ENCODE measurements around the gene NCCRP1. TPM values are rescaled to one million over a fixed set of nuclear protein-coding genes. Genes with fewer than 3 reads are reported as not detected.

Gene NCCRP1
- total RNA-seq, 2 experiments from 2014 or later, result not detected

GRCh38 chr19:39174142-39174541 lies 22.6 kb upstream of the NCCRP1 start:
- Histone ChIP-seq H3K79me2 (ENCODE audit: insufficient read depth, low read depth, low read length) (no peaks in the 10 kb centered on the region), H3K9me3 (ENCODE audit: low read length) (no peaks in the 10 kb centered on the region), H2AFZ (ENCODE audit: low read length) (no peak overlapping the region), H3K4me3 (ENCODE audit: low read depth, low read length, poor library complexity, severe bottlenecking) (no peak overlapping the region), H3K4me1 (ENCODE audit: insufficient read depth, low read length, poor library complexity, severe bottlenecking) (no peaks in the 10 kb centered on the region), H4K20me1 (ENCODE audit: insufficient read depth, low read length) (no peaks in the 10 kb centered on the region), H3K27ac (ENCODE audit: low read depth, low read length, poor library complexity, severe bottlenecking) (no peak overlapping the region), H3K36me3 (ENCODE audit: insufficient read depth, low read length) (0 out of 2 replicates have a peak, but pooled peaks cover 4% of the 10 kb centered on the region), H3K9me2 (ENCODE audit: insufficient read depth, low read length) (no peaks in the 10 kb centered on the region), H3K4me2 (ENCODE audit: low read length) (no peak overlapping the region)
- no peak for DNase-seq (ENCODE audit: low spot score)
- ChIA-PET CTCF (ENCODE audit: unreplicated experiment) (no interaction called here), POLR2A (interaction anchor here (0.7 kb wide), 1 partner anchor 380 kb away, joined by 3 read pairs; no protein-coding TSS in a partner anchor)
- TF ChIP-seq CTCF (conservative IDR thresholded peaks at IDR 0.05; ENCODE audit: low read length), result no peak
- no peak for TF ChIP-seq EZH2phosphoT487 (IDR thresholded peaks at IDR 0.05; ENCODE audit: borderline replicate concordance, low read depth, low read length)
- intact Hi-C loops (cut with micrococcal nuclease; ENCODE audit: unreplicated experiment), result no loop called here
- no TSS peak for BruUV-seq (replicated peaks)

- H3K4me1 ChIP-seq (ENCODE audit: insufficient read depth, low read length, poor library complexity, severe bottlenecking), result no peaks in the 10 kb centered on the region
- TF ChIP-seq CTCF (conservative IDR thresholded peaks at IDR 0.05; ENCODE audit: low read length) (no peak), EZH2phosphoT487 (IDR thresholded peaks at IDR 0.05; ENCODE audit: borderline replicate concordance, low read depth, low read length) (no peak)
- no peak overlapping the region for H3K4me3 ChIP-seq (ENCODE audit: low read depth, low read length, poor library complexity, severe bottlenecking)
- POLR2A ChIA-PET, result interaction anchor here (0.6 to 0.7 kb wide), 2 partner anchors 66 to 381 kb away, joined by 3 to 4 read pairs; no protein-coding TSS in a partner anchor
- intact Hi-C loops (cut with micrococcal nuclease; ENCODE audit: unreplicated experiment), result no loop called here
- no peak overlapping the region for H3K4me2 ChIP-seq (ENCODE audit: low read length)
- CTCF ChIA-PET (ENCODE audit: unreplicated experiment), result no interaction called here
- H3K36me3 ChIP-seq (ENCODE audit: insufficient read depth, low read length), result 0 out of 2 replicates have a peak, but pooled peaks cover 4% of the 10 kb centered on the region
- H3K79me2 ChIP-seq (ENCODE audit: insufficient read depth, low read depth, low read length), result no peaks in the 10 kb centered on the region
- H2AFZ ChIP-seq (ENCODE audit: low read length), result no peak overlapping the region
- H3K9me3 ChIP-seq (ENCODE audit: low read length), result no peaks in the 10 kb centered on the region
- no peak overlapping the region for H3K27ac ChIP-seq (ENCODE audit: low read depth, low read length, poor library complexity, severe bottlenecking)
- BruUV-seq (replicated peaks), result no TSS peak
- no peak for DNase-seq (ENCODE audit: low spot score)
- H3K9me2 ChIP-seq (ENCODE audit: insufficient read depth, low read length), result no peaks in the 10 kb centered on the region
- H4K20me1 ChIP-seq (ENCODE audit: insufficient read depth, low read length), result no peaks in the 10 kb centered on the region
Observed at GRCh38 chr19:39174558-39175544, 21.9 kb upstream of the NCCRP1 start.

- H3K9me3 ChIP-seq (ENCODE audit: low read length), result no peaks in the 10 kb centered on the region
- H3K9me2 ChIP-seq (ENCODE audit: insufficient read depth, low read length), result no peaks in the 10 kb centered on the region
- ChIA-PET CTCF (ENCODE audit: unreplicated experiment) (no interaction called here), POLR2A (no interaction called here)
- H3K36me3 ChIP-seq (ENCODE audit: insufficient read depth, low read length), result 0 out of 2 replicates have a peak, but pooled peaks cover 4% of the 10 kb centered on the region
- no peak for TF ChIP-seq EZH2phosphoT487 (IDR thresholded peaks at IDR 0.05; ENCODE audit: borderline replicate concordance, low read depth, low read length)
- no peaks in the 10 kb centered on the region for H3K4me1 ChIP-seq (ENCODE audit: insufficient read depth, low read length, poor library complexity, severe bottlenecking)
- no peak overlapping the region for H3K4me3 ChIP-seq (ENCODE audit: low read depth, low read length, poor library complexity, severe bottlenecking)
- no peak overlapping the region for H3K27ac ChIP-seq (ENCODE audit: low read depth, low read length, poor library complexity, severe bottlenecking)
- BruUV-seq (replicated peaks), result no TSS peak
- no peak overlapping the region for H3K4me2 ChIP-seq (ENCODE audit: low read length)
- no peak for DNase-seq (ENCODE audit: low spot score)
- H2AFZ ChIP-seq (ENCODE audit: low read length), result no peak overlapping the region
- no peaks in the 10 kb centered on the region for H4K20me1 ChIP-seq (ENCODE audit: insufficient read depth, low read length)
- intact Hi-C loops (cut with micrococcal nuclease; ENCODE audit: unreplicated experiment), result no loop called here
- H3K79me2 ChIP-seq (ENCODE audit: insufficient read depth, low read depth, low read length), result no peaks in the 10 kb centered on the region
Observed at GRCh38 chr19:39175564-39175963, 21.2 kb upstream of the NCCRP1 start.
